22Rv1 (cell line): Measurements from ENCODE around the gene NPIPB8.

Experiments
- CTCF ChIP-seq: fragments of 450-650 bp; IDR thresholded peaks from 2 replicates; pipeline ENCODE4 v1.5.1; 2017; ENCODE audit warnings: mild to moderate bottlenecking
- ZFX ChIP-seq: fragments of 450-650 bp; IDR thresholded peaks from 2 replicates; pipeline ENCODE4 v1.6.1; 2017; ENCODE audit warnings: antibody characterized with exemption, borderline replicate concordance

- no peak for TF ChIP-seq CTCF
- TF ChIP-seq ZFX, result no peak
These were observed 27.2 kb upstream of the NPIPB8 start for GRCh38 chr16:28610595-28611191.
